ENCODE results near the gene RNF25.

Gene RNF25

DNA sequence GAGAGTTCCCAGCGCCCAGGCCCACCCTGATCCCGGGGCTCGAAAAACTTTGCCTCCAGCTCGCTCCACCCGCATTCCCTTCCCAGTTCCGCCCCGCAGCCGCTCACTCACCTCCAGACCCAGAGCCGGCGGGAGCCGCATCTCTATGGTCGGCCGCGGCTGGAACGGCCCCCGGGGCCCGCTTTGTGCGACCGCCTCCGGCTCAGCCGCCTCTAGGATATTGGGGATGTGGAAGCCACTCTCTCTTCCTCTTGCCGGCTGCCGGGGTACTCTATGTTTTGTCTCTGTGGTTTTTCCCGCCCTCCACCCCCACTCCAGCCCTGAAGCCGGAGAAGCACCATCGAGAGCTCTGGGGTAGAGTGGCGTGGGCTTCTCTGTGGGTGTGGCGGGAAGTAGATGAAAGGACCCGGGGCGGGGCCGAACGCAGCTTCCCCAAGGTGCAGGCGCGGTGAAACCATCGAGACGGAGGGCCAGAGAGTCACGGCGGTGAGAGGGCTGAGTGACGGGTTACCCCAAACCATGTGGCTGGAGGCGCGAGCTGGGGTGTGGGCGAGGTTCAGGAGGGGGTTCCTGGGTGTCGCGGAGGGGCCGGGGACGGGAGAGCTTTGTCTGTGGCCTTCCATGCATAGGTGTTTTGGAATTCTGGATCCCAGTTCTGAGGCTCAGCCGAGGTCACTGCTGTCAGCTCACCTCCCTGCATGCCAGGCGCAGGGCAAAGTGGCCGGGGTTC, 12.4 kb downstream of the RNF25 start, which contains the start of the genes BCS1L and ZNF142 (continued):
- TF ChIP-seq ZNF664 (tag by site-specific recombination; IDR thresholded peaks at IDR 0.05) (no peak), PRDM6 (tag by site-specific recombination; IDR thresholded peaks at IDR 0.05) (no peak), GFI1B (tag by site-specific recombination; IDR thresholded peaks at IDR 0.05) (no peak), ZNF610 (tag by site-specific recombination; IDR thresholded peaks at IDR 0.05; ENCODE audit: borderline replicate concordance) (no peak), ZIC2 (tag by site-specific recombination; IDR thresholded peaks at IDR 0.05) (no peak), ZNF677 (tag by site-specific recombination; IDR thresholded peaks at IDR 0.05) (no peak), ZNF707 (tag by site-specific recombination; IDR thresholded peaks at IDR 0.05) (no peak), ZNF473 (tag by site-specific recombination; IDR thresholded peaks at IDR 0.05) (no peak), SP2 (tag by site-specific recombination; IDR thresholded peaks at IDR 0.05) (peak; percentile 68), EGR2 (tag by site-specific recombination; IDR thresholded peaks at IDR 0.05; ENCODE audit: low read depth) (peak; percentile 89), ZNF530 (tag by site-specific recombination; IDR thresholded peaks at IDR 0.05; ENCODE audit: low read depth) (no peak), ZEB2 (tag by site-specific recombination; IDR thresholded peaks at IDR 0.05) (no peak), KLF1 (tag by site-specific recombination; IDR thresholded peaks at IDR 0.05) (peak; percentile 75), HOXA7 (CRISPR knock-in tag; IDR thresholded peaks at IDR 0.05; ENCODE audit: borderline replicate concordance) (no peak), BCL11B (tag by site-specific recombination; IDR thresholded peaks at IDR 0.05; ENCODE audit: low read depth) (no peak), ZNF157 (tag by site-specific recombination; IDR thresholded peaks at IDR 0.05) (no peak), ZNF558 (tag by site-specific recombination; IDR thresholded peaks at IDR 0.05) (no peak), ZNF830 (tag by site-specific recombination; IDR thresholded peaks at IDR 0.05; ENCODE audit: low read depth) (no peak), ZNF544 (tag by site-specific recombination; IDR thresholded peaks at IDR 0.05) (no peak), ZNF747 (tag by site-specific recombination; IDR thresholded peaks at IDR 0.05) (no peak), ZNF404 (tag by site-specific recombination; IDR thresholded peaks at IDR 0.05) (no peak), ZNF571 (tag by site-specific recombination; IDR thresholded peaks at IDR 0.05) (no peak), IKZF3 (tag by site-specific recombination; IDR thresholded peaks at IDR 0.05) (0 out of 2 replicates have a peak, but pooled peaks have one; percentile 42), ZNF132 (tag by site-specific recombination; IDR thresholded peaks at IDR 0.05; ENCODE audit: borderline replicate concordance) (no peak), AEBP2 (tag by site-specific recombination; IDR thresholded peaks at IDR 0.05; ENCODE audit: borderline replicate concordance) (no peak), CTCF (tag by site-specific recombination; IDR thresholded peaks at IDR 0.05) (no peak), ZNF560 (tag by site-specific recombination; IDR thresholded peaks at IDR 0.05; ENCODE audit: borderline replicate concordance) (no peak)
- TF ChIP-seq, protein P1, sequence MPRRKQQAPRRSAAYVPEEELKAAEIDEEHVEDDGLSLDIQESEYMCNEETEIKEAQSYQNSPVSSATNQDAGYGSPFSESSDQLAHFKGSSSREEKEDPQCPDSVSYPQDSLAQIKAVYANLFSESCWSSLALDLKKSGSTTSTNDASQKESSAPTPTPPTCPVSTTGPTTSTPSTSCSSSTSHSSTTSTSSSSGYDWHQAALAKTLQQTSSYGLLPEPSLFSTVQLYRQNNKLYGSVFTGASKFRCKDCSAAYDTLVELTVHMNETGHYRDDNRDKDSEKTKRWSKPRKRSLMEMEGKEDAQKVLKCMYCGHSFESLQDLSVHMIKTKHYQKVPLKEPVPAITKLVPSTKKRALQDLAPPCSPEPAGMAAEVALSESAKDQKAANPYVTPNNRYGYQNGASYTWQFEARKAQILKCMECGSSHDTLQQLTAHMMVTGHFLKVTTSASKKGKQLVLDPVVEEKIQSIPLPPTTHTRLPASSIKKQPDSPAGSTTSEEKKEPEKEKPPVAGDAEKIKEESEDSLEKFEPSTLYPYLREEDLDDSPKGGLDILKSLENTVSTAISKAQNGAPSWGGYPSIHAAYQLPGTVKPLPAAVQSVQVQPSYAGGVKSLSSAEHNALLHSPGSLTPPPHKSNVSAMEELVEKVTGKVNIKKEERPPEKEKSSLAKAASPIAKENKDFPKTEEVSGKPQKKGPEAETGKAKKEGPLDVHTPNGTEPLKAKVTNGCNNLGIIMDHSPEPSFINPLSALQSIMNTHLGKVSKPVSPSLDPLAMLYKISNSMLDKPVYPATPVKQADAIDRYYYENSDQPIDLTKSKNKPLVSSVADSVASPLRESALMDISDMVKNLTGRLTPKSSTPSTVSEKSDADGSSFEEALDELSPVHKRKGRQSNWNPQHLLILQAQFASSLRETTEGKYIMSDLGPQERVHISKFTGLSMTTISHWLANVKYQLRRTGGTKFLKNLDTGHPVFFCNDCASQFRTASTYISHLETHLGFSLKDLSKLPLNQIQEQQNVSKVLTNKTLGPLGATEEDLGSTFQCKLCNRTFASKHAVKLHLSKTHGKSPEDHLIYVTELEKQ (tag by site-specific recombination; IDR thresholded peaks at IDR 0.05; ENCODE audit: borderline replicate concordance): no peak
- TF ChIP-seq, protein P2, sequence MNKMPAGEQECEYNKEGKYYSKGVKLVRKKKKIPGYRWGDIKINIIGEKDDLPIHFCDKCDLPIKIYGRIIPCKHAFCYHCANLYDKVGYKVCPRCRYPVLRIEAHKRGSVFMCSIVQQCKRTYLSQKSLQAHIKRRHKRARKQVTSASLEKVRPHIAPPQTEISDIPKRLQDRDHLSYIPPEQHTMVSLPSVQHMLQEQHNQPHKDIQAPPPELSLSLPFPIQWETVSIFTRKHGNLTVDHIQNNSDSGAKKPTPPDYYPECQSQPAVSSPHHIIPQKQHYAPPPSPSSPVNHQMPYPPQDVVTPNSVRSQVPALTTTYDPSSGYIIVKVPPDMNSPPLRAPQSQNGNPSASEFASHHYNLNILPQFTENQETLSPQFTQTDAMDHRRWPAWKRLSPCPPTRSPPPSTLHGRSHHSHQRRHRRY (tag by site-specific recombination; IDR thresholded peaks at IDR 0.05): no peak
